Measurements from ENCODE around the gene PC.

- no peak for TF ChIP-seq MLLT1 (IDR thresholded peaks at IDR 0.05)
- no peak for TF ChIP-seq POLR3A (IDR thresholded peaks at IDR 0.05; ENCODE audit: borderline replicate concordance, extremely low read depth, insufficient read depth, insufficient read length)
- no peak for TF ChIP-seq BRD4 (IDR thresholded peaks at IDR 0.05)
- no peak for TF ChIP-seq NFIC (IDR thresholded peaks at IDR 0.05)
- TF ChIP-seq SNIP1 (IDR thresholded peaks at IDR 0.05; ENCODE audit: low read depth): no peak
- TF ChIP-seq E2F6 (IDR thresholded peaks at IDR 0.05; ENCODE audit: borderline replicate concordance in 1 of 2, extremely low read depth in 1 of 2, insufficient read depth in 1 of 2, insufficient read length in 1 of 2, low read depth in 1 of 2, low read length in 1 of 2, poor library complexity in 1 of 2, severe bottlenecking in 1 of 2): no peak
- no peak for TF ChIP-seq GTF2E2 (tag; IDR thresholded peaks at IDR 0.05)
- TF ChIP-seq NCOA1 (IDR thresholded peaks at IDR 0.05; ENCODE audit: low read depth): no peak
- TF ChIP-seq THAP12 (CRISPR knock-in tag; IDR thresholded peaks at IDR 0.05): no peak
- no peak for TF ChIP-seq CTCF (IDR thresholded peaks at IDR 0.05 in 2 of 3, conservative IDR thresholded peaks at IDR 0.05 in 1 of 3; ENCODE audit: insufficient read depth in 2 of 3, low read depth in 1 of 3, low read length in 3 of 3)
- no peak for TF ChIP-seq MBD2 (IDR thresholded peaks at IDR 0.05; ENCODE audit: borderline replicate concordance, low read depth)
Measured at GRCh38 chr11:66987158-66987620, 29.0 kb upstream of the PC start.
